H9 (cell line): ENCODE data around the gene WARS2. TPM values are rescaled to one million over a fixed set of nuclear protein-coding genes. Genes with fewer than 3 reads are reported as not detected.

ENCODE experiments used
- DNase-seq: peaks from one replicate; pipeline ENCODE4 v3.0.0-alpha.2; 2017
- H2AFZ ChIP-seq: one replicate; pipeline ENCODE4 v1.6.1; 2013; ENCODE audit warnings: mild to moderate bottlenecking, low read length, control low read depth, moderate library complexity
- H2AK5ac ChIP-seq: 2 replicates; pipeline ENCODE4 v1.6.1; 2013; ENCODE audit warnings: low read length, control low read depth, mixed read lengths; ENCODE audit not compliant: insufficient read length
- H2BK120ac ChIP-seq: one replicate; pipeline ENCODE4 v1.6.1; 2013; ENCODE audit warnings: low read depth, mild to moderate bottlenecking, low read length, control low read depth, inconsistent platforms; ENCODE audit not compliant: poor library complexity, severe bottlenecking
- H2BK12ac ChIP-seq: 2 replicates; pipeline ENCODE4 v1.6.1; 2013; ENCODE audit warnings: low read length, control low read depth, mixed read lengths, low read depth; ENCODE audit not compliant: insufficient read length
- H2BK15ac ChIP-seq: 2 replicates; pipeline ENCODE4 v1.6.1; 2013; ENCODE audit warnings: low read depth, low read length, control low read depth
- H2BK20ac ChIP-seq: one replicate; pipeline ENCODE4 v1.6.1; 2013; ENCODE audit warnings: low read depth, mild to moderate bottlenecking, low read length, control low read depth, inconsistent platforms; ENCODE audit not compliant: poor library complexity, severe bottlenecking
- H2BK5ac ChIP-seq: 2 replicates; pipeline ENCODE4 v1.6.1; 2013; ENCODE audit warnings: low read length, control low read depth, mixed read lengths; ENCODE audit not compliant: insufficient read length
- H3K14ac ChIP-seq: 2 replicates; pipeline ENCODE4 v1.6.1; 2013; ENCODE audit warnings: low read length, control low read depth; ENCODE audit not compliant: insufficient read depth
- H3K18ac ChIP-seq: 2 replicates; pipeline ENCODE4 v1.6.1; 2013; ENCODE audit warnings: low read depth, mild to moderate bottlenecking, mixed read lengths, low read length, control low read depth; ENCODE audit not compliant: insufficient read length
- H3K23ac ChIP-seq: 2 replicates; pipeline ENCODE4 v1.6.1; 2013; ENCODE audit warnings: low read length, control low read depth, mixed read lengths, low read depth; ENCODE audit not compliant: insufficient read length
- H3K23me2 ChIP-seq: 2 replicates; pipeline ENCODE4 v1.6.1; 2013; ENCODE audit warnings: low read depth, mild to moderate bottlenecking, mixed read lengths, low read length, control low read depth; ENCODE audit not compliant: insufficient read length, poor library complexity, severe bottlenecking
- H3K27ac ChIP-seq: 2 replicates; pipeline ENCODE4 v1.5.1; 2013; ENCODE audit warnings: low read length, control low read depth, mixed read lengths, low read depth; ENCODE audit not compliant: insufficient read length
- H3K27me3 ChIP-seq: 2 replicates; pipeline ENCODE4 v1.6.1; 2013; ENCODE audit warnings: low read length, control low read depth, inconsistent platforms; ENCODE audit not compliant: insufficient read depth
- H3K4ac ChIP-seq: 2 replicates; pipeline ENCODE4 v1.6.1; 2013; ENCODE audit warnings: low read depth, mild to moderate bottlenecking, control low read depth, inconsistent platforms, low read length, moderate library complexity
- H3K4me1 ChIP-seq: 2 replicates; pipeline ENCODE4 v1.6.1; 2013; ENCODE audit warnings: low read length, control low read depth, inconsistent platforms; ENCODE audit not compliant: insufficient read depth
- H3K4me2 ChIP-seq: 2 replicates; pipeline ENCODE4 v1.6.1; 2013; ENCODE audit warnings: low read length, control low read depth, mixed read lengths; ENCODE audit not compliant: insufficient read length, insufficient read depth
- H3K56ac ChIP-seq: 2 replicates; pipeline ENCODE4 v1.6.1; 2013; ENCODE audit warnings: low read depth, mild to moderate bottlenecking, mixed read lengths, low read length, control low read depth; ENCODE audit not compliant: insufficient read length
- H3K79me1 ChIP-seq: 2 replicates; pipeline ENCODE4 v1.6.1; 2013; ENCODE audit warnings: low read depth, mild to moderate bottlenecking, moderate library complexity, low read length, control low read depth, inconsistent platforms; ENCODE audit not compliant: insufficient read depth, poor library complexity, severe bottlenecking
- H3K79me2 ChIP-seq: 2 replicates; pipeline ENCODE4 v1.6.1; 2013; ENCODE audit warnings: low read length, control low read depth, inconsistent platforms; ENCODE audit not compliant: insufficient read depth
- H3K9ac ChIP-seq: 2 replicates; pipeline ENCODE4 v1.6.1; 2013; ENCODE audit warnings: low read length, control low read depth, mixed read lengths; ENCODE audit not compliant: insufficient read length; ENCODE audit errors: extremely low read depth
- H3K9me3 ChIP-seq: one replicate; pipeline ENCODE4 v1.6.1; 2013; ENCODE audit warnings: low read depth, low read length, inconsistent platforms; ENCODE audit not compliant: control insufficient read depth
- H3T11ph ChIP-seq: one replicate; pipeline ENCODE4 v1.6.1; 2013; ENCODE audit warnings: mild to moderate bottlenecking, low read length, control low read depth, inconsistent platforms
- H4K20me1 ChIP-seq: one replicate; pipeline ENCODE4 v1.6.1; 2013; ENCODE audit not compliant: control insufficient read depth, insufficient read length, insufficient read depth
- H4K5ac ChIP-seq: 2 replicates; pipeline ENCODE4 v1.6.1; 2013; ENCODE audit warnings: low read depth, mild to moderate bottlenecking, mixed read lengths, low read length, control low read depth; ENCODE audit not compliant: insufficient read length
- H4K8ac ChIP-seq: replicated peaks from 2 replicates; pipeline ENCODE4 v1.6.1; 2013; ENCODE audit warnings: low read length, control low read depth, mixed read lengths, low read depth; ENCODE audit not compliant: insufficient read length
- H4K91ac ChIP-seq: 2 replicates; pipeline ENCODE4 v1.6.1; 2013; ENCODE audit warnings: low read depth, mild to moderate bottlenecking, moderate library complexity, mixed read lengths, low read length, control low read depth; ENCODE audit not compliant: insufficient read length
- H3K27ac Mint-ChIP-seq, 3 experiments: 2 replicates in 2 of 3; 3 replicates in 1 of 3; pipeline ENCODE4 v1.8.0; 2020 to 2021; ENCODE audit warnings: mixed read lengths in 3 of 3, mild to moderate bottlenecking in 1 of 3, moderate library complexity in 1 of 3
- H3K27me3 Mint-ChIP-seq: 2 replicates; pipeline ENCODE4 v1.8.0; 2021; ENCODE audit warnings: low read depth, mild to moderate bottlenecking, moderate library complexity, mixed read lengths
- H3K36me3 Mint-ChIP-seq, 3 experiments: 2 replicates in 2 of 3; 3 replicates in 1 of 3; pipeline ENCODE4 v1.8.0; 2020 to 2021; ENCODE audit warnings: low read depth in 3 of 3, mixed read lengths in 3 of 3; ENCODE audit not compliant: insufficient read depth in 1 of 3
- H3K4me1 Mint-ChIP-seq, 2 experiments: 2 replicates each; pipeline ENCODE4 v1.8.0; 2020; ENCODE audit warnings: mixed read lengths in 2 of 2
- H3K4me3 Mint-ChIP-seq, 2 experiments: 2 replicates in 1 of 2; 3 replicates in 1 of 2; pipeline ENCODE4 v1.8.0; 2020 to 2021; ENCODE audit warnings: mild to moderate bottlenecking in 2 of 2, mixed read lengths in 2 of 2, moderate library complexity in 1 of 2
- H3K9me3 Mint-ChIP-seq, 2 experiments: 2 replicates in 1 of 2; 3 replicates in 1 of 2; pipeline ENCODE4 v1.8.0; 2020; ENCODE audit warnings: mild to moderate bottlenecking in 2 of 2, mixed read lengths in 2 of 2, moderate library complexity in 1 of 2
- WGBS: extraction: QIAGEN DNeasy Blood & Tissue Kit; methylation state at CpG from one replicate; pipeline ENCODE4 v1.1.7; 2013; ENCODE audit warnings: missing lambda C conversion rate, low lambda C conversion rate, mixed read lengths; ENCODE audit not compliant: insufficient read length; ENCODE audit errors: extremely low coverage; 5-methylcytosine and 5-hydroxymethylcytosine counted together
- total RNA-seq: library from RNA; stranded (reverse); gene quantifications from 2 replicates; pipeline ENCODE4 v1.2.1, GENCODE V29; 2021
- TF ChIP-seq, protein P1 (sequence below): fragments of 200-600 bp; sonication (generic); conservative IDR thresholded peaks from 3 replicates; pipeline ENCODE4 v1.8.0; 2021; ENCODE audit warnings: antibody characterized with exemption, mild to moderate bottlenecking

WARS2 gene
- total RNA-seq, 1 experiment from 2014 or later, result 9.7 TPM

DNA sequence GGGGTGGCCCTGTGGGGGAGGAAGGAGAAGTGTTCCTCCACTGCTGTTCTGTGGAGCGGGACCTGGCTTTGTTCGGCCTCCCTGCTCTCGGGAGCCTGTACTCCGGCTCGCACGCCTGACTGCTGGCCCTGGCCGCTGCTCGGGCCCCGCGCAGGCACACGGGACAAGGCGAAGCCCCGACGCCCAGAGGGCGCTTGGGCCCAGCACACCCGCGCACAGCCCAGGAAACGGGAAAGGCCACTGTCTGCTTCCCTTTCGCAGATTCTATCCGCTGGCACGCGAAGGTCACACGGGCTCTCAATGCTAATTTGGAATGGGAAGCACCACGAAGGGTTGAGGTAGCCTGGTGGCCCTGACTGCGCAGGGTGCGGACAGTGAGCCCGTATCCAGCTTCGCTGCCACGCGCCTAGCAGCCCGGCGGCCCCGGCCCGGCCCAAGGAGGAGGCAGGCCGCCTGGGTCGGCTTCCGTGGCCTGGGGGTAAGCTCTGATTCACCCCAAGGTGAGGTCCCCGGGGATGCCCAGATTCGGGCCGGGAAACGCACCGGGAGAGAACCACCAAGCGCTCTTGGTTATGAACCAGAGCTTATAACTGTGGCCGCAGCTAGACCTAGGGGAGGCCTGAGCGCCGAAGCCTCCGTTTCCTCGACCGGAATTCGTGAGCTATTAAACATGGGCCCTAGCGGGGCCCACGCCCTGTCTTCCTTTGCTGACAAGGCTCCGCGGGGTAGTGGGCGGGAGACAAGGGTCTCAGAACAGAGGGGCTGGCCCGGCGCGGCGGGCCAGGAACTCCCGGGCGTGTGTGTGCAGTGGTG lies 132.6 kb downstream of the WARS2 start:
- Histone ChIP-seq H3K56ac (no peak overlapping the region), H3T11ph (no peak overlapping the region), H3K27ac (no peak overlapping the region), H2BK120ac (no peak overlapping the region), H3K23me2 (no peaks in the 10 kb centered on the region), H2BK15ac (no peak overlapping the region), H2BK20ac (no peak overlapping the region), H2BK5ac (no peak overlapping the region), H3K9me3 (no peaks in the 10 kb centered on the region), H3K79me1 (no peaks in the 10 kb centered on the region), H3K9ac (no peak overlapping the region), H3K23ac (no peak overlapping the region), H4K20me1 (no peaks in the 10 kb centered on the region), H2BK12ac (no peak overlapping the region), H3K4me1 (peaks cover under 1% of the 10 kb centered on the region; the same call in 1 of the 2 replicates), H4K8ac (no peak overlapping the region), H2AK5ac (no peak overlapping the region), H3K18ac (no peak overlapping the region), H3K79me2 (no peaks in the 10 kb centered on the region), H2AFZ (no peak overlapping the region), H4K91ac (no peak overlapping the region), H3K14ac (no peak overlapping the region), H3K27me3 (peaks cover 53% of the 10 kb centered on the region), H3K4ac (no peak overlapping the region), H4K5ac (no peak overlapping the region), H3K4me2 (peak overlapping the region; percentile 77)
- DNase-seq, result no peak
- TF ChIP-seq, protein P1, sequence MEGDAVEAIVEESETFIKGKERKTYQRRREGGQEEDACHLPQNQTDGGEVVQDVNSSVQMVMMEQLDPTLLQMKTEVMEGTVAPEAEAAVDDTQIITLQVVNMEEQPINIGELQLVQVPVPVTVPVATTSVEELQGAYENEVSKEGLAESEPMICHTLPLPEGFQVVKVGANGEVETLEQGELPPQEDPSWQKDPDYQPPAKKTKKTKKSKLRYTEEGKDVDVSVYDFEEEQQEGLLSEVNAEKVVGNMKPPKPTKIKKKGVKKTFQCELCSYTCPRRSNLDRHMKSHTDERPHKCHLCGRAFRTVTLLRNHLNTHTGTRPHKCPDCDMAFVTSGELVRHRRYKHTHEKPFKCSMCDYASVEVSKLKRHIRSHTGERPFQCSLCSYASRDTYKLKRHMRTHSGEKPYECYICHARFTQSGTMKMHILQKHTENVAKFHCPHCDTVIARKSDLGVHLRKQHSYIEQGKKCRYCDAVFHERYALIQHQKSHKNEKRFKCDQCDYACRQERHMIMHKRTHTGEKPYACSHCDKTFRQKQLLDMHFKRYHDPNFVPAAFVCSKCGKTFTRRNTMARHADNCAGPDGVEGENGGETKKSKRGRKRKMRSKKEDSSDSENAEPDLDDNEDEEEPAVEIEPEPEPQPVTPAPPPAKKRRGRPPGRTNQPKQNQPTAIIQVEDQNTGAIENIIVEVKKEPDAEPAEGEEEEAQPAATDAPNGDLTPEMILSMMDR, result no peak
- Mint-ChIP-seq H3K4me1 (peaks cover 18 to 21% of the 10 kb centered on the region in 2 experiments), H3K4me3 (peak overlapping the region; percentile 51 to 74), H3K27ac (no peak overlapping the region), H3K9me3 (no peaks in the 10 kb centered on the region; a peak in 1 of 5 replicates), H3K27me3 (peaks cover 98% of the 10 kb centered on the region), H3K36me3 (no peaks in the 10 kb centered on the region)
- no CpG with 5 or more reads among the region's 61 CpGs for WGBS
